Stimulated activated CD4-positive, alpha-beta T cell treated with anti-CD3 and anti-CD28 coated beads, Interleukin-4, amount 100 ng/mL, for 4 hours (primary cell): ENCODE measurements around the gene ZNF362.
A peak's percentile ranks its signal among the peaks of the same experiment; 100 is the strongest.

ENCODE experiments used
- DNase-seq, 2 experiments: peaks; one replicate each; pipeline ENCODE4 v3.0.0-alpha.2; 2020

Gene ZNF362

GRCh38 chr1:33330906-33331305, 74.6 kb downstream of the ZNF362 start:
- no peak for DNase-seq

DNA sequence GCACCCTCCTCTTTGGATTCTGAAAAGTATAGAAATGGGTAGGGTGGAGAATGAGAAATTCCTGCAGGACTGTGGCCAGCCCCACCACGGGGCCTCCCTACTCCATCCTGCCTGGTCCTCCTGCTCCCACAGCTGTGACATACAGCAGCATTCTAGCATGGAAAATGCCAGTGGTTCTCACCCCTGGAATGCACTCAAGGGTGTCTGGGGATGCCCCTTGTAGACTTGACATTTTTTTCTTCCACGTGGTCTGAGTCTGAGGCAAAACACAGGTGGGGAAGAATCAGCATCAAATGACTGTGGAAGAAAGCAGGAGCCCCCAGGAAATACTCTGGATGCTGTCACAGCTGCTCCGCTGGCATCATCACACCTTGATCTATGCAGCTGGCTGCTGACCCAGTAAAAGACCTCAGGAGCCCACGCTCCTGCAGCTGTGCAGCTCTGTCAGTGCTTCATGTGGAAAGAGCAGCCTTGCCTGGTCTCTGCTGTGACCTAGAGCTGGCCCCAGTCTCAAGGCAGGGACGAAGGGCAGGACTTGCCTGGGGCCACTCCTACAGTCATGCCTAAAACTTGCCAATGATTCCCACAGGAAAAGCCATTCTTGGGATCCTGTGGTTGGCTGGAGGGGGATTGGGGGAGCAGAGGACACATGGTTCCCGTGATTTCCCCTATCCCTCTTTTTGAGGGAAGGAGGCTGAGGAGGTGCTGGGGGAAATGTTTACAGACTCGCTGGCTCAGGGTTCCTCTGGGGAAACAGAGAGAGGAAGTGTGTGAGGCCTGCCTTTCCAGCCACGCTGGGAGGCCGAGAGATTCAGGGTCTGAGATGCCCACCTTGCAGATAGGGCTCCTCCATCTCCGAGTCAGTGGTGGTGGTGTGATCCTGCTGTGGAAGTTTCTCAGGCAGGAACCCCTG, 75.4 kb downstream of the ZNF362 start:
- DNase-seq = no peak

GRCh38 chr1:33332357-33332789, 76.1 kb downstream of the ZNF362 start:
- DNase-seq = no peak

- no peak for DNase-seq
These were observed 76.6 kb downstream of the ZNF362 start for GRCh38 chr1:33332881-33333280.

GRCh38 chr1:33334081-33334552, 77.8 kb downstream of the ZNF362 start:
- DNase-seq = no peak

- no peak for DNase-seq
These were observed 78.7 kb downstream of the ZNF362 start for GRCh38 chr1:33335020-33335419.

DNA sequence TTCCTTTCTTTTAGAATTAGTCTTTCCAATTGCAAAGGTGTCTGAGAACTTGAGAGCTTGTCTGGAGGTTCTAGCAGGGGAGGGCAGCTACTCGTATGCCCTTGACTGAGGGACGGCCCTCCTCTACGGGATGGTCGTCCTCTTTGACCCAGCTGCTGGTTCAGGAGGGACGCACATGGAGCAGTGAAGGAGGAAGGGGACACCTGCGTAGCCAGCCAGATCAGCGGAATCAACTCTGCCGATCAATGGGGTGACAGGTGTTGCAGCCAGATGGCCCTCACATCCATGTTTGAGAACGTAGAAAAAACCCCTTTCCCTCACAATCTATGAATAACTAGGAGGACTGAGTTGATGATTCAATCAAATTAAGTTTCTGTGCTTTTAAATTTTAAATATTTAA, 80.3 kb downstream of the ZNF362 start:
- no peak for DNase-seq

GRCh38 chr1:33337441-33337840, 81.1 kb downstream of the ZNF362 start:
- no peak for DNase-seq

GRCh38 chr1:33338048-33338439, 81.8 kb downstream of the ZNF362 start:
- DNase-seq = no peak

DNA sequence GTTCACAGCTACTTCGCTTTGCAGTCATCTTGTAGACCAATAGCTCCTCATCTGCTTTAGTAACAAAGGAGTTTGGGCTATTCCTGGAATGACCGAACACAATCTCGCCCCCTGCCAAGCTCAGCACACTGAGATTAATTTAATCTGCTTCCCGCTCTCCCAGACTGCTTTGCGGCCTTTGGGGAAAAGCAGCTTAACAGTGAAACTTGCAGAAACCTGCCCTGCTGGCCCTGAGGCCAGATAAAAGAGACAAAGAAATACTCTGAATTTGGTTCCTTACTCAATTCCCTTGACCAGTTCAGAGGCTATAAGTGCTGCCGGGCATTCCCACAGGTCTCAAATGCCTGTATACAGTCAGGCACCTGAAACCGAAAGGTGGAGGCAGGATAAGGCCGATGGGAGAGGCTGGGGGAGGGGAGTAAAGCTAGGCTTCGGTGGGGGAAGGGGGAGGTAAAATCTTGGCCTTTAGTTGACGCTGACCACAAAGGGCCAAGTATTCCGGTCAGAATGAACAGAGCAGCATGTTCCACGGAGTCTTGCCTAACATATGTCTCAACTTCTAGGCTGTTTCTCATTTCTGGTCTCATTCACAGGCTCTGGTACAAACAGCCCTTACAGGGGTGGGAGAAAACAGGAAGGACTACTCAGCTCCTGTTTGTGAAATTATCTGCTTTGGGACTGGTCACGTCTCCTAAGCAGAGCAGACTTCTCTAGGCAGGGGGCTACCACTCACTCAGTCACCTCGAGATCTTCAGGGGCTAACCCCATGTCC, 82.3 kb downstream of the ZNF362 start:
- no peak for DNase-seq

DNA sequence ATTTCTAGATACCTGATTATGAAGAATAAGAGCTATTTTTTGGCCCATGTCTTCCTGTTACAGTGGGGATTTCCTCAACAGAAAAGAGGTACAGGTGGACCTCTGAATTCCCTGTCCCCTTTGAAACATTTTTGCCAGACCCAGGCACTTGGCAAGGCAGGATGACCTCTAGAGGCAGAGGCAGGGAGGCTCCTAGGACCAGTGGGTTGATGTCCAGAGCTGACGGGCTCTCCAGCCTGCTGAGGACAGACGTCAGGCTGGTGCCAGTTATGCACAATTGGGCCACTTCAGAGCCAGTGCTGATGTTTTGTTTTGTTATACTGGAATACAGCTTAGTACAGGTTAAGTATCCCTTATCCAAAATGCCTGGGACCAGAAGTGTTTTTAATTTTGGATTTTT, 83.1 kb downstream of the ZNF362 start:
- no peak for DNase-seq

DNA sequence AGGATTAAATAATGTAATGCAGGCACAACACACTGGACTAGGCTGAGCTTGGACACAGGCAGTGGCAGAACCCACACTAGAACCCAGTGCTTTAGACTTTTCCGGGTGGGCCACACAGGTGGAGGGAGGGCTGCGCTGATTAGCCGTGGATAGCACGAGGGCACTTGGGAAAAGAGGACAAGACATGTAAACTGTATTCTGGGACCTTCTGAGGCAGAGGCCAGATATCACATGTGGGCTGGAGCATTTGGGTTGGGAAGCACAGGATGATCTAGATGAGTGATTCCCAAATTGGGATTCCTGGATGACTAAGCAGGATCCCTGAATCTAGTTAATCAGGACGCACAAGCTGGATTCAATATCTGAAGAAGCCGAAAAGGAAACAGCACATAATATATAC, 84.9 kb downstream of the ZNF362 start:
- DNase-seq = no peak

GRCh38 chr1:33342041-33342723, 85.9 kb downstream of the ZNF362 start:
- DNase-seq = no peak

GRCh38 chr1:33343539-33343938, 87.2 kb downstream of the ZNF362 start:
- no peak for DNase-seq

DNA sequence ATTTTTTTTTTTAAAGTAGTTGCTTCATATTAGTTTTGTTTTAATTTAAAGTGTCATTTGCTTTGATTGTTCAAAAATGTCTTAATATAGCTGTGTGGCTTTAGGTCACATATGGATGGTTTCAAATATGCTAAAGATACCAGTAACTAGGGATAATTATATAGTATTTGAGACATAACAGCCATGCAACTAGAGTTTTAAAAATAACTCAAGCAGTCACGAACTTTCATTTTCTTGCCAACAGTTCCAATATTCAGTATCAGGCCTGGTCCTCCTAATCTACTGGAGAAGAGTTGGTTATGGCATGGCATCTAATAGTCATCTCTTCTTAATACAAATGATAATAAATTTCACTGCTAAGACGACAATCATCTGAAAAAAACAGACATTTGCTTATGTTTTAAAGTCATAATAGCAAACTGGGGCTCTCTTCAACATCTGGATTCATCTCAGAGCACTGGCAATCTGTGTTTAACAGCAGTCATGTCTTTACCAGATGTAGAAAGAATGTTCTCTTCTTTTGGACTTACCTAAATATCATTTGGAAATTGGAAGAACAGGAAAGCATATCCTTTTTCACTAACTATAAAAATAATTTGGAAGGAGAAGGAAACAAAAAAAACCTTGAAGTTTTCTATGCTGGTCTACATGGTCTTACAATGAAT, 88.7 kb downstream of the ZNF362 start:
- no peak for DNase-seq

DNA sequence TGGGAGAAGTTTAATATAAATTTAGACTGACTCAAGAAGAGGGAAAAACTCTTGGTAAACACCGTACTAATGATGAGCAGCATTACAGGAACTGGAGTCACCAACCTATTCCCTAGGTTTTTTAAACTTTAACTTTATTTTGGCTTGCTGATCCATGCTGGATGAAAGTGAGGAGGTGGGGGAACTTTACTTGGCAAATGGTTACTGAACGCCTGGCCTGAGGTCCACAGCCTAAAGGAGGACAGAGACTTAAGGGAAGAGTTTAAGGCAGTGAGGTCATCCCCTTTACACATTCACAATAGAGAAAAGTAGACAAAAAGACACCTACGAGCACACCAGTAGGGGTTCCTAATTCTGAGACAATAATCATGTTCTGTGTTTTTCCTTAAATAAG, 90.2 kb downstream of the ZNF362 start:
- DNase-seq = no peak

- no peak for DNase-seq
These were observed 90.8 kb downstream of the ZNF362 start for GRCh38 chr1:33346927-33347649.

DNA sequence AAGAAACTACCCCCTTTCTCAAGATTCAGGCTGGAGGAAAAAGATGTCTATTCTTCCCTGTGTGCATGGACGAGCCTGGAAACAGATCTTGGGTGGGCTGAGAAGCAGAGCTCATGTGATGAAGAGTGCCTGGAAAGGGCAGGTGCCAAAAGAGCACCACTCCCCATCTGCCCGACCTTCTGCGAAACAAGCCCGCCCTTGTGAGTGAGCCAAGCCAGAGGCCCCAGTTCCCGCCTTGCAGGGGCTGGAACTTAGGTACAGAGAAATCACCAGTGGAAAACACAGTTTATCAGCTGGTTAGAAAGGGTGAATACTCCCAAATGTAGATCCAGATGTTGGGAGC, 91.3 kb downstream of the ZNF362 start:
- no peak for DNase-seq

GRCh38 chr1:33348194-33348593, 91.9 kb downstream of the ZNF362 start:
- DNase-seq = no peak

DNA sequence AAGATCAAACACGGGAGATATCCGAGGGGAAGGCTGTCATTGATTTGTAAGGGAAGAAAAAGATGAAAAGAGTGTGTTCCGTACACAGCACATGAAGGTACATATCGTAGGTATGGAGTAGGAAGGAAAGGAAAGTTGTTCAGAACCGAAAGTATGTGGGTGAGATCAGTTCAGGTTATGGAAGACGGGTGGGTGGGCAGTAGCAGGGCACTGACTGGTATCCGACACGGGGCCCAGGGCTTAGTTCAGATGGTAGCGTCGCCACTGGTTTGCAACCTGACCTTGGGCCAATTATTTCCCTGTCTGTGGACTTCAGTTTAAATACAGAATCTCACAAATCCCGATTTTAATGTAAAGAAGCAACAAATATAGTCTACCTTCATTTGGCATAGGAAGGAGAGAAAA, 92.4 kb downstream of the ZNF362 start:
- peak; percentile 29 to 54 for DNase-seq

GRCh38 chr1:33349081-33349759, 92.9 kb downstream of the ZNF362 start:
- peak; percentile 27 to 40 for DNase-seq
